ENCODE data around the gene GPR15.
A peak's percentile ranks its signal among the peaks of the same experiment; 100 is the strongest.

The GPR15 gene

GRCh38 chr3:98531622-98532274 lies at the start of gene GPR15:
Gene GPR15, plus strand, starts transcription at chr3:98531978. Its CDS starts 56 bp downstream, at chr3:98532034.
- no peak for DNase-seq

- DNase-seq, result no peak
These were observed 48.9 kb upstream of the GPR15 start for GRCh38 chr3:98482717-98483482.

- no peak for DNase-seq
These were observed 48.2 kb upstream of the GPR15 start for GRCh38 chr3:98483626-98484025.

- DNase-seq, result no peak
These were observed 34.4 kb upstream of the GPR15 start, which contains the start of gene OR5K2 for GRCh38 chr3:98497381-98497780. Gene OR5K2, plus strand, starts transcription at chr3:98497681. Its CDS starts 0 bp downstream, at chr3:98497681.

- no peak for DNase-seq
These were observed 31.8 kb upstream of the GPR15 start for GRCh38 chr3:98500019-98500418.

GRCh38 chr3:98501270-98501669 lies 30.5 kb upstream of the GPR15 start:
- DNase-seq, result no peak

GRCh38 chr3:98501863-98502576 lies 29.8 kb upstream of the GPR15 start:
- DNase-seq, result no peak

GRCh38 chr3:98504539-98504938 lies 27.2 kb upstream of the GPR15 start:
- no peak for DNase-seq

- no peak for DNase-seq
These were observed 23.2 kb upstream of the GPR15 start for GRCh38 chr3:98508582-98508981.

- no peak for DNase-seq
These were observed 19.2 kb upstream of the GPR15 start for GRCh38 chr3:98512576-98512975.

GRCh38 chr3:98513091-98513511 lies 18.7 kb upstream of the GPR15 start:
- no peak for DNase-seq

GRCh38 chr3:98513736-98514135 lies 18.0 kb upstream of the GPR15 start:
- DNase-seq, result no peak

GRCh38 chr3:98514948-98515347 lies 16.8 kb upstream of the GPR15 start:
- DNase-seq, result no peak

GRCh38 chr3:98518816-98519215 lies 13.0 kb upstream of the GPR15 start:
- DNase-seq, result no peak

GRCh38 chr3:98519351-98519750 lies 12.4 kb upstream of the GPR15 start:
- DNase-seq, result no peak

- peak; percentile 73 for DNase-seq
These were observed 9.8 kb upstream of the GPR15 start for GRCh38 chr3:98521897-98522543.

GRCh38 chr3:98522544-98523281 lies 9.1 kb upstream of the GPR15 start, which contains the start of gene CLDND1:
Gene CLDND1, minus strand, starts transcription at chr3:98522902. Its CDS starts 1,478 bp downstream, at chr3:98521424.
- peak; percentile 95 for DNase-seq

GRCh38 chr3:98525494-98525893 lies 6.3 kb upstream of the GPR15 start:
- no peak for DNase-seq

GRCh38 chr3:98528474-98529346 lies 3.1 kb upstream of the GPR15 start:
- no peak for DNase-seq

GRCh38 chr3:98529856-98530459 lies 1.8 kb upstream of the GPR15 start:
- DNase-seq, result no peak

- DNase-seq, result no peak
These were observed 1.1 kb upstream of the GPR15 start for GRCh38 chr3:98530676-98531075.
